T follicular helper cell (primary cell): ENCODE measurements around the gene LIMCH1.

Experiments
- DNase-seq: peaks from one replicate; pipeline ENCODE4 v3.0.0-alpha.2; 2020; ENCODE audit warnings: low read depth

Gene LIMCH1

DNA sequence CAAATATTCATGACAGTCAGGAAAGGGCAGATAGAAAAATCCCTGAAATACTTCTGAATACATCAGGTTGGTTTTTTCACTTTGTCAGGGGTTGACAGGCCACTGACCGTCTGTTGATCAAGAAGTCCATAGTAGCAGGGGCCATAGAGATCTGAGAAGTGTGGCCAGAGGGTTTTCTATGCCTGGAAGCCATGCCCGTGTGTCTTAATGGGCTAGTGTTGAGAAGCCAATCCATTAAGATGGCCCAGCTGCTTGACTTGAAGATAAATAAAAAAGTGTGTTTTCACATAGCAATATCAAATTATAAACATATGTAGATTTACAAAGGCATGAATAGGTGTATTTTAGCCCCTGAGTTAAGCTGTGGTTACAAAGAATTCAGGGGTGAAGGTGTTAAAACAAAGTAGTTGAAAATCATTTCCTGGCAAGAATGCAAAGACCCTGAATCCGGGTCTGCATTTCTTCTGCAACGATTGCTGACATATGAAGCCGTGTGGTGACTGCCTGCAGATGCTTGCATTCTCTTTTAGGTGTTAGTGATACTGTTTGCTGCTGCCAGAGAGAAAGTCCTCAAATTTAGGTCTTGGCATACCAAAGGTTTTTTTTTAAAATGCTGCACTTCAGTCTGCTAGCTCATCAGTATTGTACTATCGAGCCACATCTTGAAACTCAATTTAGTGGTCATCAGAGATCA is 9.3 kb upstream of the LIMCH1 start:
- DNase-seq = no peak

DNA sequence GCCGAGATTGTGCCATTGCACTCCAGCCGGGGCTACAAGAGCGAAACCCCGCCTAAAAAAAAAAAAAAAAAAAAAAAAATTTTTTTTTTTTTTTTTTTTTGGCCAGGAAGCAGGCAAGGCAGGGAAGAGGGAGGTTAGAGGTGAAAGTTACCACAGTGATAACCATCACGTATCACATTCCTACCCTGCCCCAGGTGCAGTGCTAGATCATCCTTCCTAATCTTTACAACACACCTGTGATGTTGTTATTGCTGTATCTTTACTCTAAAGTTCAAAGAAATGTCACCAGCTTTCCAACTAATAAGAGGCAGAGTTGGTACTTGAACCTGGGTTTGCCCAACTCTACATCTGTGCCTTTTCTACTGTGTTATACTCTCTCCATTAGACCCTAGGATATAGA is 7.2 kb upstream of the LIMCH1 start:
- DNase-seq = no peak

DNA sequence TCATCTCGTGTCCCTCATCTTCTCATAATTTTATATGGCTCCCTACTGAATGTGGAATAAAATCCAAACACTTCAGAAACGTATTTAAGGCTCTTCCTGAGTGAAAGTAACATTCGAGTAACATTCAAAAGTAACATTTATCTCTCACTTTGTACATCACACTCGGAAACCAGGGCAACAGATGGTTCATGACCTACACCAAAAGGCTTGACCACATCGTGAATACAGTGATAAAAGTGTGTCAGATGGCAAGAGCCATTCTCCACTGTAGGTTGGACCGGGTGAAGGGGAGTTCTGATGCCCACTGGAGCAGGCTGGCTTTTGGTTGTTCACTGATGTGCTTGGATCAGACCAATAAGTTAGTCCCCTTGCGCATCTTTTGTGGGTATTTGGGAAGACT is 5.6 kb upstream of the LIMCH1 start:
- no peak for DNase-seq

DNA sequence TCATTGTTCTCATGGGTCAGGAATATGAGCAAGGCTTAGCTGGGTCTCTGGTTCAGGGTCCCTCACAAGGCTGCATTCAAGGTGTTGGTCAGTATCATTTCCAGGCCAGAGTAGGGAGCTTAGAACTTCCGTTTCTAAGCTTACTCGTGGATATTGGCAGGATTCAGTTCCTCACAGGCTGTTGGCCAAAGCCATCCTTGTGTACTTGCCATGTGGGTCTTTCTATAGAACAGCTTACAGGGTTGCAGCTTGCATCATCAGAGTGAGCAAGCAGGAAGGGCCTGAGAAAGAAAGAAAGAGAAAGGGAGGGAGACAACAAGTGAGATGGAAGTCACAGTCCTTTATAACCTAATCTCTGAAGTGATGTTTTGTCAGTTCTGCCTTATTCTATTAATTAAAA is 5.1 kb upstream of the LIMCH1 start:
- DNase-seq = no peak

DNA sequence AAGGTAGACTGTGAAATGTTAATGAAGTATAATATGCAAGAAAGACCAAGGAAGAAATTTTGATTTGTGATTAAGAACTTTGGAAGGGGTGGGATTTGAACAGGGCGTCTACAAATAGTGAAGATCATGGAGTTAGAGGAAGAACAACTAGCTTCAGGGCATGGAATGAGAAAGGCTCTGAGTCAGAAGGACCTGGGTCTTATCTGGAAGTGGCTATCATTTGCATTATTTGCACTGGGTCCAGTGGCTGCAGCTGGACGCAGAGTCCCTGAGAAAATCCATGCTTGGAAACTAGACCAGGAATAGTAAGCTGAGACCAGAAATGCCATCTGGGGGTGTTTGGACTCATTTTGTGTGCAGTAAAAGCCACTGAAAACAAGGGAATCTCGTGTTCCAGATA is 4.3 kb upstream of the LIMCH1 start:
- DNase-seq = no peak

DNA sequence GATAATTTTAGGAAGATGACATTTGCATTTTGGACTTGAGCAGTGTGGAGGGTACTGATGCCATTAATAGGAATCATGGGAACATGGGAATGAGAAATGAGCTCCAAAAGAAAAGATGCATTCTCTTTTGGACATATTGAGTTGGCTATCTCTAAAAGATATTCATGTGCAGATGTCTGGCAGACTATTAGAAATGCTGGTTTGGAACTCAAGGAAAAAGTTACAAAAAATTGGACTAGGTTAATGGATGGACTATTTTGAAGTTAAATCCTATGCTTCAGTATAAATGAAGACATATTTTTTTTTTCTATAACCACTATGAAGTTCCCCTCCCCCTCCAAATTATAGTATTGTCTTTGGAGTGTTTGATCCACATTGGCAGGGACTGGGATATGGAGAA is 3.6 kb upstream of the LIMCH1 start:
- DNase-seq = no peak

DNA sequence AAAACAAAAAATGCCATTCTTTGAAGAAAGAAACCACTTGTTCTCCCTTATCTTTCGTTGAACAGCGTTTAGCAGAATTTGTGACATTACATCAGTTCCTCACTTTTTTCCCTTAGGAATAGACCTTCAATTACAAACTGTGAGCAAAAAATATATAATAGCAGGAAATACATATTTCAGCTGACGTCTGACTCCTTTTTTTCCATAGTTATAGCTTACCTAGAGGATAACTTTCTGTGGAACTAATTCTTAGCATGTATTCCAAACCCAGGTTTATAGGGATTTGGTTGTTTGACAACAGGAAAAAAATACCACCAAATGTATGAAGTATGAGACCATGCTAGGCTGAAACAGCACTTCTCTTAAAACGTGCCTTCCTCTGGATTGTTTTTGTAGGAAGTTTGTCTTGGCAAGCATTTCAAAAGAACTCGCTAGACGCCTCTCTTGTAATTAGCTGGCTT is 2.0 kb upstream of the LIMCH1 start:
- no peak for DNase-seq

DNA sequence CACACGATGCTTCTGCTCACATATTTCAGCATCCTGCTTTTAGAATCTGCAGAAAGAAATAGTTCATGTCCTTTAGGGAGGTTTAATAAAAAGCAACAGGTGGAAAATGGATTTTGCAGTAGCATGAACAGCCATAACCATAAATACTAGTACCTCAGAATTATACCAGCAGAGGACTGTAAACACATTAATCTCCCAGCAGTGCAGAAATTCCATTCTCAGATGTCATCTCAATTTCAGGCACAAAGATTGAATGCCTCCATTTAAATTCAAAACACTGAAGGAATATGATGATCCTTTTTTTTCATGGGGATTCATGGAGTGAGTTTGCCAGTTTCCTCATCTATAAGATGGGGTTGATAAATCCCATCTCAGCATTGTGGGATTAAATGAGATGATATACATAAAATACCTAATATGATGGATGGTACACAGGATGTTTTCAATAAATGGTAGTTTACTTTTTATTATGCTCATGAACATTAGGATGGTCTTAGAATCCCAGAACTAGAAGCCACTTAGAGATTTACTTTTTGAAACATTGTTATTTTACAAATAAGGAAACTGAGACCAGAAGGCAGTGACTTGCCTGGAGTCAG is 566 bp upstream of the LIMCH1 start:
- DNase-seq = no peak

DNA sequence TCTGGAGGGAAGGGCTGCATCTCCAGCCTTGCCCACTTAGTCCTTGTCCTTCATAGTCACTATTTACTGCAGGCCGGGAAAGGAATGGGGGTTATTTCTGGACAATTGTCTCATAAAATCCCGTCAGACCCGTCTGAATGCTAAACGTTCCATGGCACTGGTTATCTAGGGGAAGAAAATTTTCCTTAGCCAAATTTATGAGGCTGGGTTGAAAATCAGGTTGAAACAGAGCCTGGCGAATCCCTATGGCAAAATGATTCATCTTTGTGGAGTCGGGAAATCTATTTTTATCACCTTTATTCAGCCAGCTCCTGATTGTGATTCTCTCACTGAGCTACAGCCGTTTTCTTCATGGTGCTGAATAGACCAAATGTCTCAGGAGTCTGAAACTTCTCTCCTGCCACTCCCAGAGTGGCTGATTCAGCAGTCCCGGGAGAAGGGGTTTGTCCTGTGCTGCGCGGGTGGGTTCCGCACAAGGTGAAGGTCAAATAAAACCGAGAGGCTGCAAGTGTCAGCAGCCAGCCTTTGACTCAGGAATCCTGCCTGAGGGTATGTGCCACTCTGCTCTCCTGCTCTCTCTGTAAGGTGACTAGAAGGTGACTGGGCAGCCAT is 1.0 kb downstream of the LIMCH1 start:
- no peak for DNase-seq

DNA sequence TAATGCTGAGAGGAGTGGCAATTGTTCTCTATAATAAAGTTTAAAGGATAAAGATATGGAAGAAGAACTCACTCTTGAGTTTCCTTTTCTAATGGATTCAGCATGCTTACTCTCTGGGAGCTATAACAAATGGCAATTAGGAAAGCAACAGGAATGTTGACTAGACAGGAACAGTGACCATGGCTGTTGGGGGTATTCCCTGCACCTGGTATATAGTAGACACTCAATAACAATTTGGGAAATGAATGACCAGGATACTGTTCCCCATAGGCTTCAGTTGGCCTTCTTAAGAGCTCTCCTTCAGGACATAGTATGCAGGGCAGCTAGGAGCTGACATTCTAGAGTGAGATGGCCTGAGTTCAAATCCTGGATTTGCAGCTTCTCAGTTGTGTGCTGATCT is 1.8 kb downstream of the LIMCH1 start:
- no peak for DNase-seq

DNA sequence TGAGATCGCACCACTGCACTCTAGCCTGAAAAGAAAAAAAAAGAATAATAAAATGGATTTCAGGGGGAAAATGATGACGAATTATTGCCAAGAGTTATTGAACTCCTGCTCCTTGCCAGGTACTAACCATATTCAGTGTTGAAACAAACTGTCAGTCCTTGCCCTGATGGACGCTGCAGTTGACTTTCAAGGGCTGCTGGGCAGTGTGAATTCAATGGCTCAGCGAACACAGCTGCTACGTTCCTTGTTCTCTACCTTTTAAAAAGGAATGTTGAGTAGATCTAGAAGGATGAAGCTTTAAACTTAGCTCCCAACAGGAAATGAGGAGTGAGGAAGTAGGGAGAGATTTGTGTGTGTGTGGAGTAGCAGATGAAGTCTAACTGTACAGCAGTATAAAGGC is 2.7 kb downstream of the LIMCH1 start:
- no peak for DNase-seq

DNA sequence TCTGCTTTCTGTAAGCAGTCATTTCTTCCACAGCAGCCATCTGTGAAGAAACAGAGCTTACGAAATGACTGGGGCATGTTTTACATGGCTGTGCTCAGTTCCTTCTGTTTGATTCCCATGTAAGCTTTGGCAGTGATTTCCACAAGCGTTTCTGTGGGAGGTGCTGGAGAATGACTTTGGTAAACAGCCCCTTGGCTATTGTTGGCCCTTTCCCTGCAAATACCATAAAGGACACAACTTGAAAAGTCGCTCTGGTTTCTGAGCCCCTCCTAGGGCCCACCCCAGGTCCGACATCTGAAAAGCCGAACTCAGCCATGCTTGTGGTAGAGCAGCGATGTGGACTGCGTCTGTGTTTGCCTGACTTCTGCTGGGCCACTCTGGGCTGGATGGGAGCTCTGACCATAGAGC is 3.7 kb downstream of the LIMCH1 start:
- DNase-seq = no peak

DNA sequence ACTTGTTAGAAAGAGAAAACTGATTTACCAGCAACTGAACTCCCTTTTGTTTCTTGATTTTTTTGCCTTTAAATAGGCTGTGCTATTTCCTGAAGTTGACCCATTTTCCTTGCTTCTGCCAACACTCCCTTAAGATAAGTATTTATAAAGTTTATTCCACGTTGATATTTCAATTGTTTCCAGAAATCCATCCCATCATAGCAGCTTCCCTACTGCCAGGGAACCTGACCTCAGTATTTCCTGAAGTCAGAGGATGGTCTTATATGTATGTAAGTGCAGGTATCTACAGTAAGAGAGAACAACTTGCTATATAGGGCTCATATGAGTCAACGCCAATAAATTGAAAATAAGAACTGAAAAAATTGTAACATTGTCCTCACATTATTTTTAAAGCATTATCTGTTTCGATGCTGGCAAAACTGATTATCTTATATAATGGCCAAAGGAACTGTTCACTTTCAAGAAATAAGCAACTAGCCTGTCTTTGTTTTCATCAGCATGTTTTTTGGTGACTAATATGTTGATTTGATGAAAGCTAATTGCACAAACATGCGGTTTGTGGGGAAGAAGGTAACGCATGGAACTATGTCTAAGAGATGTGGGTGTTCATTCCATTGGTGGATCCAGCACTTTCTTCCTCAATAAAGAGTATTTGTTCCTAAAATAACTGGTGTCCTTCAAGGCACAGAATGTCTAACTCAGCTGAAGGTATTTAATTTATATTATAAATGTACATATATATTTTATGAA is 4.7 kb downstream of the LIMCH1 start:
- no peak for DNase-seq

DNA sequence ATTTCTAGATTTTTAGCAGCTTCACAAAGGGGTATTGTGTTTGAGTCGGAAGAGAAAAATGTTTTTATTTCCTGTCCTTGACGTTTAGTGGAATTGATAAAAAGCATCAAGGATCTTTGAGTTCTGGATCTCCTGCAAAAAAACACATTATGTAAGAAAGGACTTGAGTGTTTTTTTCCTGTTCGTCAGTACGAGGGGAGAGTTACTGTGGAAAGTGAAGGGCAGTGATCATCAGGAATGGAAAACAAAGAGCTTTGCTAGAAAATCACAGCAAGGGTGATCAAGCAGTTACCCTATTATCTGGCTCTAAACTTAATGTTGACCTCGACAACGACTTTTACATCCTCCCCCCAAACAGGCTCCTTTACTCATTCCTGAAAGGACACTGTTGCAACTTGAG is 7.3 kb downstream of the LIMCH1 start:
- DNase-seq = no peak

DNA sequence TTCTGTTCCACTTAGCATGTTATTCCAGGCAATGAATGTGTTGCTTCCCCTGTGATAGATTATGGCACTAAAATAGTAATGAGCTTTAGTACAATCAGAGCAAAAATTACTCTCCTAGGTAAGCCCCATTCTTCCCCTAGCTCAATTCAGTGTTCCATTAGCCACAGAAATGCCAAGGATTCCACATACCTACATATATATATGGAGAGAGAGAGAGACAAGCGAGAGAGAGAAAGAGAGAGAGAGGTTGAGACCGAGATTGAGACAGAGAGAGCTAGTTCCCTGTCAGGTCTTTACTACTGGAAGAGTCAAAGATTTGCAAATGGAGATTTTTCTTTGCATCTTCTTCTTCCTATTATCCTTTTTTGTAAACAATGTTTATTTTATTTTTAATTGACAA is 8.7 kb downstream of the LIMCH1 start:
- DNase-seq = no peak

DNA sequence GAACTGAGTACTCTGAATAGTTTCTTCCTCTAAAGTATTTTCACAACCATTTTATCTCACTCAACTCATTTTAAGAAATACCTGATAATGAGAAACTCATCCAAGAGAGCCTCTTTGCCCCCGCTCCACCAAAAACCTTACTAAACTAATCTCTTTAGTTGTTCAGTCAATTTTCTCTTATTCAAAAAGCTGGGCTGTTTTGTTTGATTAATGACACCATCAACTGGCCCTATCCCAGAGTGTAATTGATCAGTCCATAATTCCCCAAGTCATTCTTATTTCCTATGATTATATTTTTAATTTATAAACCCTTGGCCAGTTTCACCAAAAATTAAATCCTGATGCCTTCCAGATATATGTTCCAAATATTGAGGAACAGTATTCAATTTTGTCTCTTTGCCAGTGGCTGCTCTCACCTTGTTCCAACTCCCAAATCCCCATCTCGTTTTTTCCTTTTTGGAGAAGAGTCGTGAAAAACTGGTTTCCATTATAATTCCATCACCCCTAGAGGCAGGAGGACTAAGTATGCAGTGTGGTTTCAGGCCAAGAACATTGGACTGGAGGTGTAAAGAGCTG is 10.4 kb downstream of the LIMCH1 start:
- DNase-seq = no peak

DNA sequence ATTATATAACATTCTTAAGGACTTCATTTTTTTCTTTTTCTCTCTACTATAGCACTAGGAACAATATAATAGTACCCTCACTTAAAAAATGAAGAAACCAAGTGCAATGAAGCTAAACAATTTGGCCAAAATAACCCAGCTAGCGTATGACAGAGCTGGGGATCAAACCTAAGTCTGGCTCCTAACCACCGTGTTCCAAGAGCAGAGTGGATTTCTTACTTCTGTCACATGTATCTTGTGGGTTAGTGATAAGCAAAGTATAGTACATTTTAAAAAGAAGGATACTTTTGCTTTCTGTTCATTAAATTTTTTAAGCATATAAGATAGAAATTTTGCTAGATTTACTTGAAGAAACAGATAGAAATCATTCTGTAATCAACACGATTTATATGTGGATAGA is 11.5 kb downstream of the LIMCH1 start:
- DNase-seq = no peak

DNA sequence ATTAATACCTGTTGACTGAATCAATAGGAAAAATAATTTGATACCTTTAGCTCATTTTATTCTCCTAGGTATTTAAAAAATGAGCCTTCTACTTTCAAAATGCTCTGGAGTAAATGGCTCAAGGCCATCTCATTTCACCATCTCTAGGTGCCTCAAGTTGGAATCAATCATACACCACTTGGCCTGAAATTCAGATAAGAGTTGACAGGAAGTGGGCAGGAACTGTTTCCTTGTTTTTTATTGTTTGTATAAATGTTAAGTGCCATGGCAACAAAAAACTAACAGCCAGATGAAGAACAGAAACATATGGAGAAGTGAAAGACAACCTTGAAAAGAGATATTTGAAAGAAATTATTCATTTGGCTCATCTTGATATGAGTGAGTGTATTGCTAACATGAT is 12.4 kb downstream of the LIMCH1 start:
- DNase-seq = no peak

DNA sequence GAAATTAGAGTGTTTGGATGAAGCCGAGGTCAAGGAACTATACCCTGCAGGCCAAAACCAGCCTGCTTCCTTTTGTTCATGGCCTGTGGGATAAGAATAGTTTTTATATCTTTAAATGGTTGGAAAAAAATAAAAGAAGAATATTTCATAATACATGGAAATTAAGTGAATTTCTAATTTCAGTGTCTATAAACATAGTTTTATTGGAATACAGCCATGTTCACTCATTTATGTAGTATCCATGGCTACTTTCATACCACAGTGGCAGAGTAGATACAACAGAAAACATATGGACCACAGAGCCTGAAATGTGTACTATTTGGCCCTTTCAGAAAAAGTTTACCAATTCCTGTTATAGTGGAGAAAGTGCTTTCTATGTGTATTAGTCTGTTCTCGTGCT is 13.6 kb downstream of the LIMCH1 start:
- DNase-seq = no peak

DNA sequence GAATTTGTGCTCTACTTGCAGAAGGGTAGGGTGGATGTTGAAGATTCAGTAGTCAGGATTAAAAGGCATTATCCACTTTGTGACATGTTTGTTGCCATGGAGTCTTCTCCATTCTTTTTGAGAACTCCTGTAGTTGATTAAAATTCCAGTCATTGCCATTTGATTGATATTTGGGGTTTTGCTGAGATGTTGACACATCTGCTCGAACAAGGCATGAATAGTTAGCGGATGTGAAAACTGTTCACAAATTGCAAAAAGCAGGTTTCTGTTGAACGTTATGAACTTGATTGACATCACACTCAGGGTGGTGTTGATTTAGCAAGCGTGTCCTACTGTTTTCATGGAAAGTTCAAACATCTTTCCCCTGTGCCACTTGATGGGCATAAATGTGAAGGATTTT is 16.9 kb downstream of the LIMCH1 start:
- DNase-seq = no peak

DNA sequence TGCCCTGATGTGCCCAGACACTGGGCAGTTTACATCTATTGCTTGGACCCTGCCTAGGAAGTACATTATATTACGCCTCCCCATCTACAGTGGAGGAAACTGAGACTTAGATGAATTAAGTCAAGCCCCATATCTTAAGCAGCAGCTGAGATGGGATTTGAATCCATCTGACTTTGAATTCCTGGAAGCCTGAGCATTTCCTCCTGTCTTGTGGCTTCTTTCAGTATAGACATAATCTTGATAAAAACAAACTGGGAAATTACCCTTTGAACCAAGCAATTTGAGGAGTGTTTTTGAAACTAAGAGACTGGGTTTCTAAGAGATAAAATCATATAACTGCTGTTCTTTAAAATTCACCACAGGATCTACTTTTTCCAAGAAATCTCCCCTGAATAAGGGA is 18.6 kb downstream of the LIMCH1 start:
- no peak for DNase-seq

DNA sequence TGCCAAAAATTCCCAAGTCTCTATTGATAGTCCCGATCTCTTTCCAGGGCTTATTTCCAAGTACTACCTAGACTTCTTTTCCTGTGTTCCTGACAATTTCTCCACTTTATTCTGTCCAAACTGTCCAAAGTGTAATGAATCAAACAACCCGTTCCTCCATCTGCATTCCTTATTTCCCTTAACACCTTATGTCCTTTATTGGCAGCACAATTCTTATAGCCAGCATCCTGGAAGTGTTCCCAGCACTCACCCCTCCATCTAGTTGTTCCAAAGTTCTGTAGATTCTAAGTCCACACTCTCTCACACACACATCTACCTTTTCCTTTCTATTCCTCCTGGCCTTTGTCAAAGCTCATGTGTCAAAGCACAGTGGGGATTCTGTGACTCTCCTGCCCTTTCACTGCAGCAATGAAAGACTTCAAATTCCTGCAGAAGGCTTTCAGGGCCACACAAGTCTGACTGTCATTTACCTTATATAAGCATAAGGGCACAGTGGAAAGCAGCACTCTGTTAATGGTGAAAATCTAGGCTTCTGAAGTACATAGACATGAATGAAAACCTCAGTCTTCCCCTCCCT is 22.1 kb downstream of the LIMCH1 start:
- DNase-seq = no peak
